Esophagus squamous epithelium (tissue), 5 donors: ENCODE results near the gene CDH13. TPM values are rescaled to one million over a fixed set of nuclear protein-coding genes. Genes with fewer than 3 reads are reported as not detected.

Experiments used
- DNase-seq: peaks from one replicate; lab custom pipeline; 2025; lab: John Stamatoyannopoulos, UW
- H3K27ac ChIP-seq, 4 donors: fragments of 200-600 bp; sonication (generic); one replicate each; pipeline ENCODE4 v1.5.1; 2016 to 2019; ENCODE audit warnings: mild to moderate bottlenecking in 1 of 4
- H3K27me3 ChIP-seq, 4 donors: fragments of 200-600 bp; sonication (generic); 1 replicate in 3 of 4; 2 replicates in 1 of 4; pipeline versions ENCODE4 v1.5.1 to v1.6.0; 2017 to 2021; ENCODE audit warnings: antibody characterized with exemption in 1 of 4
- H3K36me3 ChIP-seq, 3 donors: fragments of 200-600 bp; sonication (generic); one replicate each; pipeline ENCODE4 v1.5.1; 2016 to 2019
- H3K4me1 ChIP-seq, 3 donors: fragments of 200-600 bp; sonication (generic); one replicate each; pipeline ENCODE4 v1.5.1; 2017 to 2019
- H3K4me3 ChIP-seq, 4 donors: fragments of 200-600 bp; sonication (generic); 1 replicate in 3 of 4; 2 replicates in 1 of 4; pipeline ENCODE4 v1.5.1; 2016 to 2019; ENCODE audit warnings: mild to moderate bottlenecking in 2 of 4, moderate library complexity in 1 of 4
- H3K9me3 ChIP-seq, 3 donors: fragments of 200-600 bp; sonication (generic); one replicate each; pipeline ENCODE4 v1.5.1; 2016 to 2019
- CTCF ChIP-seq, 6 experiments: fragments of 450-650 bp in 4 of 6; fragments of 200-600 bp in 2 of 6; sonication (generic) in 2 of 6; IDR thresholded peaks; one replicate each; pipeline ENCODE4 v1.5.1; 2016 to 2019; ENCODE audit warnings: antibody characterized with exemption in 6 of 6, mild to moderate bottlenecking in 4 of 6, moderate library complexity in 4 of 6
- POLR2A ChIP-seq, 4 donors: fragments of 450-650 bp; IDR thresholded peaks; one replicate each; pipeline ENCODE4 v1.6.1; 2017; ENCODE audit warnings: antibody characterized with exemption in 4 of 4, mild to moderate bottlenecking in 4 of 4, moderate library complexity in 3 of 4
- WGBS, 2 donors: methylation state at CpG; one replicate each; pipeline ENCODE4 v1.1.5; 2018; 5-methylcytosine and 5-hydroxymethylcytosine counted together
- intact Hi-C: fragments of 100-400 bp; cut with DNase I; formaldehyde crosslinking; loops from one replicate; pipeline ENCODE4 v1.15.0; 2022
- total RNA-seq, 4 donors: library from RNA; depleted of rRNA; stranded (reverse); fragments of >200 nt; gene quantifications; one replicate each; pipeline ENCODE4 v1.1.0, GENCODE V29; 2016
- donor health status: DM: yes; HTN: yes; CAD: no.

CDH13 gene
- total RNA-seq, 4 donors from 2014 or later, result 6.9 to 31.9 (median 21.1) TPM

- H3K36me3 ChIP-seq, result no peaks in the 10 kb centered on the region
- H3K9me3 ChIP-seq, result no peaks in the 10 kb centered on the region
- no peak overlapping the region for H3K27ac ChIP-seq
- WGBS, 2 donors, result 68 to 86% methylated on average over 2 to 4 of the region's 4 CpGs
- H3K4me3 ChIP-seq, result no peak overlapping the region
- no peaks in the 10 kb centered on the region for H3K4me1 ChIP-seq
- DNase-seq, result no peak
- H3K27me3 ChIP-seq, result no peaks in the 10 kb centered on the region
- intact Hi-C loops, result no loop called here
- no peak for TF ChIP-seq POLR2A (IDR thresholded peaks at IDR 0.05)
- no peak for TF ChIP-seq CTCF (IDR thresholded peaks at IDR 0.05)
Observed at GRCh38 chr16:82979406-82980111, 352.8 kb downstream of the CDH13 start.

DNA sequence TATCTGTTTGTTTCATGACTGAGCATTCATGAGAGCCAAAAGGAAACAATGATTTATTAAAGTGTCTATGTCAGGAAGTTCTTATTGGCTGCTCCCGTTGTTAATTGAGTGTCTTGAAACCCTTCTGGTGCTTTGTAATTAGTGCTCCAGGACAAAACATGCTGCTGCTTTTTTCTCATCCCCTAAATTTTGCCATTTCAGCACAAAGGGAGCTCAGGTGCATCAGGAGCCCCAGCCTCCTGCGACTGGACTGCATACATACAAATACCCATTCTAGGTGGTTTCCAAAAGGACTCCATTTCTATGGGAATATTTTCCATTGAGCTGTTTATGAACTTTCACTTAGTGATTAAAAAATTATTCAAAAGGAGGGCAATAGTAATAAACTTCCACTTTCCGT, 354.0 kb downstream of the CDH13 start:
- 62 to 86% methylated on average over 3 of the region's 3 CpGs for WGBS, 2 donors
- Histone ChIP-seq H3K4me1 (no peaks in the 10 kb centered on the region), H3K27ac (no peak overlapping the region), H3K36me3 (no peaks in the 10 kb centered on the region), H3K9me3 (no peaks in the 10 kb centered on the region), H3K27me3 (no peaks in the 10 kb centered on the region), H3K4me3 (no peak overlapping the region)
- intact Hi-C loops, result no loop called here
- DNase-seq, result no peak
- no peak for TF ChIP-seq POLR2A (IDR thresholded peaks at IDR 0.05)
- TF ChIP-seq CTCF (IDR thresholded peaks at IDR 0.05), result no peak

GRCh38 chr16:82987767-82988166, 361.0 kb downstream of the CDH13 start:
- no peaks in the 10 kb centered on the region for H3K9me3 ChIP-seq
- no peaks in the 10 kb centered on the region for H3K27me3 ChIP-seq
- no peak for DNase-seq
- H3K4me3 ChIP-seq, result no peak overlapping the region
- intact Hi-C loops, result no loop called here
- 40 to 43% methylated on average over 3 of the region's 3 CpGs for WGBS, 2 donors
- TF ChIP-seq CTCF (IDR thresholded peaks at IDR 0.05) (no peak), POLR2A (IDR thresholded peaks at IDR 0.05) (no peak)
- no peaks in the 10 kb centered on the region for H3K36me3 ChIP-seq
- no peaks in the 10 kb centered on the region for H3K4me1 ChIP-seq
- H3K27ac ChIP-seq, result no peak overlapping the region

DNA sequence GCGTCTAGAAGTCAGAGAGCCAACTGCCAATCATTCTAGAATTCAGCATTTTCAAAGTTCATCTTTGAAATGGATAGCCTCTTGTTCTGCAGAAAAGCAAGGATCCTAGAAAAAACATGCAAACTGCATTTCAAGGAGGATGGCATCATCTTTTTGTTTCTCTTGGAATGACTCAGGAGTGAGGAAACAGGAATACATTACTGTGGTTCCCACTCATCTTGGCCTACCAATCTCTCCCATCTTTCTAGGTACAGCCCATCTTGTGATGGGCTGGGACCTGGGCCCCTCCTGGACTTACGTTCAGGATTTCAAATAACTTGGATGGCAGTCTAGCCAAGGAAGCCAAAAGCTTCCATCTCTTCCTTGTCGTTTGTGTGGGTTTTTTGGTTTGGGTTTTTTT, 363.4 kb downstream of the CDH13 start:
- H3K9me3 ChIP-seq, result no peaks in the 10 kb centered on the region
- no peak overlapping the region for H3K4me3 ChIP-seq
- intact Hi-C loops, result no loop called here
- H3K36me3 ChIP-seq, result no peaks in the 10 kb centered on the region
- H3K4me1 ChIP-seq, result no peaks in the 10 kb centered on the region
- H3K27ac ChIP-seq, result no peak overlapping the region
- 79 to 83% methylated on average over 2 to 3 of the region's 3 CpGs for WGBS, 2 donors
- TF ChIP-seq POLR2A (IDR thresholded peaks at IDR 0.05) (no peak), CTCF (IDR thresholded peaks at IDR 0.05) (no peak)
- no peak for DNase-seq
- H3K27me3 ChIP-seq, result no peaks in the 10 kb centered on the region

DNA sequence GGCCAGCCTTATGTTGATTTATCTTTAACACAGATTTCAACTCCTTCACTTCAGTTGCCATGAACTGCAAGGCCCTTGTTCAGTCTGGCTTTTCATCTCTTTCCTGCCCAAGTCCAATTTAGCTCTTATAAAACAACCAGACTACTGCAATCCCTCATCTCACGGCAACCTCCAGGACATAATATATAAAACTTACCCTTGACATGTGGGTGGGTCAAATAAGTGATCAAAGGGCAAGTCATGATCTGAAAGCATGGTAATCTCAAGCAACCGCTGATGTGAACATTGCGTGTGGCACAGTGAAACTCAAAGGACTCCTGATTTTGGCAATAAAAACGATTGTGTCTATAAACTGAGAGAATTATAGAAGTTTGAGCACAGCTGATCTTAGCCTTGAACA, 364.6 kb downstream of the CDH13 start:
- DNase-seq, result no peak
- H3K4me3 ChIP-seq, result no peak overlapping the region
- peaks cover 0 to 7% (median 0%) of the 10 kb centered on the region in 3 donors for H3K4me1 ChIP-seq
- H3K9me3 ChIP-seq, result no peaks in the 10 kb centered on the region
- 72 to 83% methylated on average over 4 of the region's 4 CpGs for WGBS, 2 donors
- H3K27me3 ChIP-seq, result no peaks in the 10 kb centered on the region
- H3K27ac ChIP-seq, result no peak overlapping the region
- no peaks in the 10 kb centered on the region for H3K36me3 ChIP-seq
- no peak for TF ChIP-seq POLR2A (IDR thresholded peaks at IDR 0.05)
- TF ChIP-seq CTCF (IDR thresholded peaks at IDR 0.05), result no peak
- intact Hi-C loops, result no loop called here
